HEK293 (cell line): ENCODE data around the gene HAUS2.

Experiments
- CTCF ChIA-PET: fragments of 350-600 bp; formaldehyde crosslinking; extraction: SDS; loops from one replicate; lab custom pipeline; 2021; ENCODE audit warnings: antibody characterized with exemption; lab: Yijun Ruan, JAX
- POLR2A ChIA-PET: fragments of 300-600 bp; formaldehyde crosslinking; extraction: SDS; loops from one replicate; lab custom pipeline; 2020; ENCODE audit warnings: antibody characterized with exemption, inconsistent platforms; lab: Yijun Ruan, JAX
- H3K27ac ChIP-seq: fragments of 200-500 bp; sonication (Bioruptor generic); 2 replicates; pipeline ENCODE4 v1.5.1; 2014; ENCODE audit warnings: low read depth, low read length, control low read depth, inconsistent platforms; ENCODE audit errors: extremely low read depth
- H3K36me3 ChIP-seq, 2 experiments: fragments of 200-500 bp in 1 of 2; sonication (Bioruptor generic) in 1 of 2; 1 replicate in 1 of 2; 2 replicates in 1 of 2; pipeline ENCODE4 v1.5.1; 2014 to 2017; ENCODE audit warnings: inconsistent platforms in 2 of 2, low read length in 2 of 2; ENCODE audit not compliant: control insufficient read depth in 2 of 2, insufficient read depth in 1 of 2
- H3K4me1 ChIP-seq: fragments of 200-500 bp; sonication (Bioruptor generic); 2 replicates; pipeline ENCODE4 v1.5.1; 2014; ENCODE audit warnings: mild to moderate bottlenecking, low read length, inconsistent platforms; ENCODE audit not compliant: control insufficient read depth, insufficient read depth
- H3K4me3 ChIP-seq: 2 replicates; pipeline ENCODE4 v1.5.1; 2011; ENCODE audit warnings: low read depth, mild to moderate bottlenecking, control low read depth, low read length, moderate library complexity
- H3K9me3 ChIP-seq: fragments of 200-500 bp; sonication (Bioruptor generic); 2 replicates; pipeline ENCODE4 v1.5.1; 2014; ENCODE audit warnings: low read depth, low read length, inconsistent platforms; ENCODE audit not compliant: control insufficient read depth, insufficient read depth
- CTCF ChIP-seq: fragments of 450-650 bp; formaldehyde crosslinking; IDR thresholded peaks from 2 replicates; pipeline ENCODE4 v1.5.1; 2016; ENCODE audit warnings: missing biosample characterization, missing genetic modification characterization
- GLIS1 ChIP-seq: fragments of 450-650 bp; formaldehyde crosslinking; IDR thresholded peaks from 2 replicates; pipeline ENCODE4 v1.5.1; 2016; ENCODE audit warnings: missing biosample characterization, missing genetic modification characterization
- HOXA7 ChIP-seq: sonication (generic); formaldehyde crosslinking; IDR thresholded peaks from 2 replicates; pipeline ENCODE4 v1.8.1; 2022; ENCODE audit warnings: missing genetic modification reagents, borderline replicate concordance
- MZF1 ChIP-seq: fragments of 450-650 bp; formaldehyde crosslinking; IDR thresholded peaks from 2 replicates; pipeline ENCODE4 v1.5.1; 2017; ENCODE audit warnings: missing biosample characterization, missing genetic modification characterization, borderline replicate concordance
- OVOL3 ChIP-seq: fragments of 450-650 bp; formaldehyde crosslinking; IDR thresholded peaks from 2 replicates; pipeline ENCODE4 v1.5.1; 2016; ENCODE audit warnings: missing biosample characterization, missing genetic modification characterization
- PBX3 ChIP-seq: sonication (generic); formaldehyde crosslinking; IDR thresholded peaks from 2 replicates; pipeline ENCODE4 v1.8.1; 2022; ENCODE audit warnings: mild to moderate bottlenecking, moderate library complexity, missing genetic modification reagents
- PRDM4 ChIP-seq: fragments of 450-650 bp; formaldehyde crosslinking; IDR thresholded peaks from 2 replicates; pipeline ENCODE4 v1.5.1; 2017; ENCODE audit warnings: missing biosample characterization, missing genetic modification characterization
- YY2 ChIP-seq: fragments of 450-650 bp; formaldehyde crosslinking; IDR thresholded peaks from 2 replicates; pipeline ENCODE4 v1.5.1; 2016; ENCODE audit warnings: missing biosample characterization, missing genetic modification characterization
- ZFP41 ChIP-seq: fragments of 450-650 bp; formaldehyde crosslinking; IDR thresholded peaks from 2 replicates; pipeline ENCODE4 v1.5.1; 2016; ENCODE audit warnings: missing biosample characterization, missing genetic modification characterization, borderline replicate concordance
- ZNF157 ChIP-seq: fragments of 450-650 bp; formaldehyde crosslinking; IDR thresholded peaks from 2 replicates; pipeline ENCODE4 v1.5.1; 2016; ENCODE audit warnings: missing biosample characterization, missing genetic modification characterization
- ZNF184 ChIP-seq: fragments of 450-650 bp; IDR thresholded peaks from 2 replicates; pipeline ENCODE4 v1.5.1; 2018; ENCODE audit warnings: missing biosample characterization, mild to moderate bottlenecking, missing genetic modification characterization
- ZNF239 ChIP-seq: fragments of 450-650 bp; formaldehyde crosslinking; IDR thresholded peaks from 2 replicates; pipeline ENCODE4 v1.5.1; 2016; ENCODE audit warnings: missing biosample characterization, missing genetic modification characterization
- ZNF324 ChIP-seq: fragments of 450-650 bp; formaldehyde crosslinking; IDR thresholded peaks from 2 replicates; pipeline ENCODE4 v1.5.1; 2016; ENCODE audit warnings: missing biosample characterization, missing genetic modification characterization
- ZNF350 ChIP-seq: fragments of 450-650 bp; formaldehyde crosslinking; IDR thresholded peaks from 2 replicates; pipeline ENCODE4 v1.5.0; 2017; ENCODE audit warnings: missing biosample characterization, mild to moderate bottlenecking, missing genetic modification characterization
- ZNF394 ChIP-seq: fragments of 450-650 bp; formaldehyde crosslinking; IDR thresholded peaks from 2 replicates; pipeline ENCODE4 v1.5.1; 2016; ENCODE audit warnings: missing biosample characterization, missing genetic modification characterization, mild to moderate bottlenecking, moderate library complexity, borderline replicate concordance
- ZNF426 ChIP-seq: fragments of 450-650 bp; formaldehyde crosslinking; IDR thresholded peaks from 2 replicates; pipeline ENCODE4 v1.5.1; 2017; ENCODE audit warnings: missing biosample characterization, missing genetic modification characterization, mild to moderate bottlenecking, inconsistent platforms, moderate library complexity
- ZNF449 ChIP-seq: fragments of 450-650 bp; formaldehyde crosslinking; IDR thresholded peaks from 2 replicates; pipeline ENCODE4 v1.5.1; 2017; ENCODE audit warnings: missing biosample characterization, mild to moderate bottlenecking, missing genetic modification characterization, moderate library complexity
- ZNF530 ChIP-seq: fragments of 450-650 bp; formaldehyde crosslinking; IDR thresholded peaks from 2 replicates; pipeline ENCODE4 v1.5.1; 2016; ENCODE audit warnings: low read depth, missing biosample characterization, missing genetic modification characterization
- ZNF549 ChIP-seq: fragments of 450-650 bp; IDR thresholded peaks from 2 replicates; pipeline ENCODE4 v1.5.1; 2018; ENCODE audit warnings: missing biosample characterization, missing genetic modification characterization, mild to moderate bottlenecking, inconsistent platforms, moderate library complexity
- ZNF624 ChIP-seq: fragments of 450-650 bp; formaldehyde crosslinking; IDR thresholded peaks from 2 replicates; pipeline ENCODE4 v1.5.1; 2017; ENCODE audit warnings: missing biosample characterization, missing genetic modification characterization
- ZNF677 ChIP-seq: fragments of 450-650 bp; IDR thresholded peaks from 2 replicates; pipeline ENCODE4 v1.5.0; 2018; ENCODE audit warnings: missing biosample characterization, mild to moderate bottlenecking, missing genetic modification characterization, moderate library complexity
- ZNF692 ChIP-seq: fragments of 450-650 bp; formaldehyde crosslinking; IDR thresholded peaks from 2 replicates; pipeline ENCODE4 v1.5.1; 2016; ENCODE audit warnings: missing biosample characterization, missing genetic modification characterization
- ZSCAN16 ChIP-seq: fragments of 450-650 bp; formaldehyde crosslinking; IDR thresholded peaks from 2 replicates; pipeline ENCODE4 v1.5.1; 2016; ENCODE audit warnings: missing biosample characterization, missing genetic modification characterization

Gene HAUS2

GRCh38 chr15:42594095-42594494 lies 45.5 kb downstream of the HAUS2 start:
- H3K9me3 ChIP-seq, result no peaks in the 10 kb centered on the region
- H3K4me3 ChIP-seq, result no peak overlapping the region
- H3K4me1 ChIP-seq, result no peaks in the 10 kb centered on the region
- H3K36me3 ChIP-seq, result no peaks in the 10 kb centered on the region
- POLR2A ChIA-PET, result no interaction called here
- CTCF ChIA-PET, result no interaction called here
- no peak overlapping the region for H3K27ac ChIP-seq
- no peak for TF ChIP-seq PRDM4 (tag by site-specific recombination)
- no peak for TF ChIP-seq ZNF426 (tag by site-specific recombination)
- no peak for TF ChIP-seq GLIS1 (tag by site-specific recombination)
- TF ChIP-seq ZSCAN16 (tag by site-specific recombination), result no peak
- no peak for TF ChIP-seq PBX3
- no peak for TF ChIP-seq OVOL3 (tag by site-specific recombination)
- no peak for TF ChIP-seq ZNF157 (tag by site-specific recombination)
- no peak for TF ChIP-seq ZNF239 (tag by site-specific recombination)

GRCh38 chr15:42595626-42596240 lies 47.1 kb downstream of the HAUS2 start:
- H3K27ac ChIP-seq, result no peak overlapping the region
- ChIA-PET CTCF (no interaction called here), POLR2A (no interaction called here)
- no peaks in the 10 kb centered on the region for H3K4me1 ChIP-seq
- H3K4me3 ChIP-seq, result no peak overlapping the region
- H3K9me3 ChIP-seq, result no peaks in the 10 kb centered on the region
- peaks cover 0 to 3% of the 10 kb centered on the region in 2 experiments; a peak in 1 of 3 replicates for H3K36me3 ChIP-seq
- TF ChIP-seq ZNF449 (tag by site-specific recombination) (no peak), CTCF (tag by site-specific recombination) (no peak), ZNF692 (tag by site-specific recombination) (no peak), ZNF184 (tag by site-specific recombination) (no peak), ZNF324 (no peak), ZNF677 (tag by site-specific recombination) (no peak), ZSCAN16 (tag by site-specific recombination) (no peak), PBX3 (no peak), ZNF394 (tag by site-specific recombination) (no peak), YY2 (tag by site-specific recombination) (no peak), MZF1 (no peak), ZNF549 (tag by site-specific recombination) (no peak), ZFP41 (no peak), ZNF624 (tag by site-specific recombination) (no peak), ZNF350 (tag by site-specific recombination) (no peak), HOXA7 (CRISPR knock-in tag) (no peak), ZNF530 (tag by site-specific recombination) (no peak)
